HepG2 (cell line): ENCODE data around the gene GARS1. TPM values are rescaled to one million over a fixed set of nuclear protein-coding genes. Genes with fewer than 3 reads are reported as not detected.

Experiments used
- ATAD3A ChIP-seq: sonication (generic); formaldehyde crosslinking; IDR thresholded peaks from 2 replicates; pipeline ENCODE4 v1.4.0; 2020; ENCODE audit warnings: missing genetic modification reagents
- CENPX ChIP-seq: sonication (generic); formaldehyde crosslinking; IDR thresholded peaks from 2 replicates; pipeline ENCODE4 v1.9.0; 2021; ENCODE audit warnings: mild to moderate bottlenecking, missing genetic modification reagents, moderate library complexity
- CHD2 ChIP-seq: IDR thresholded peaks from 2 replicates; pipeline ENCODE4 v1.6.1; 2011; ENCODE audit warnings: low read depth, low read length, improper control_type of control experiment
- DNMT1 ChIP-seq: sonication (generic); formaldehyde crosslinking; IDR thresholded peaks from 2 replicates; pipeline ENCODE4 v1.5.1; 2020; ENCODE audit warnings: mild to moderate bottlenecking, missing genetic modification reagents
- HDAC6 ChIP-seq: fragments of 200-600 bp; sonication (generic); IDR thresholded peaks from 2 replicates; pipeline ENCODE4 v1.7.0; 2017; ENCODE audit warnings: mild to moderate bottlenecking, antibody characterized with exemption, low read length, low read depth
- KMT2A ChIP-seq: sonication (generic); formaldehyde crosslinking; IDR thresholded peaks from 2 replicates; pipeline ENCODE4 v1.4.0; 2020; ENCODE audit warnings: missing genetic modification reagents
- RXRB ChIP-seq: IDR thresholded peaks from 2 replicates; pipeline ENCODE4 v1.6.1; 2016; ENCODE audit warnings: borderline replicate concordance, missing genetic modification reagents, missing compliant biosample characterization
- SOX5 ChIP-seq: IDR thresholded peaks from 2 replicates; pipeline ENCODE4 v1.6.1; 2016; ENCODE audit warnings: borderline replicate concordance
- ZBED4 ChIP-seq: sonication (generic); formaldehyde crosslinking; IDR thresholded peaks from 2 replicates; pipeline ENCODE4 v1.4.0; 2020; ENCODE audit warnings: missing genetic modification reagents, borderline replicate concordance
- ZNF3 ChIP-seq: IDR thresholded peaks from 2 replicates; pipeline ENCODE4 v1.7.0; 2017; ENCODE audit warnings: inconsistent platforms
- ZNF326 ChIP-seq: sonication (generic); formaldehyde crosslinking; IDR thresholded peaks from 2 replicates; pipeline ENCODE4 v1.4.0; 2020; ENCODE audit warnings: missing genetic modification reagents, borderline replicate concordance
- ZNF687 ChIP-seq: sonication (generic); formaldehyde crosslinking; IDR thresholded peaks from 2 replicates; pipeline ENCODE4 v1.5.1; 2020; ENCODE audit warnings: mild to moderate bottlenecking, missing genetic modification reagents, moderate library complexity
- ZSCAN9 ChIP-seq: IDR thresholded peaks from 2 replicates; pipeline ENCODE4 v1.6.1; 2016; ENCODE audit warnings: borderline replicate concordance
- polyA plus RNA-seq, 8 experiments: library from polyadenylated mRNA; depleted of rRNA in 3 of 8; stranded (reverse) in 7 of 8; unstranded in 1 of 8; fragments of >200 nt; fragmentation: Illumina TruSeq in 4 of 8; extraction: Trizol in 4 of 8; gene quantifications; 2 replicates each; pipeline versions ENCODE4 v1.2.1 to v1.2.3, GENCODE V29; 2011 to 2016; ENCODE audit warnings: low read depth in 4 of 8, missing spikeins in 1 of 8, mixed read lengths in 1 of 8; ENCODE audit not compliant: insufficient read depth in 1 of 8
- total RNA-seq, 5 experiments: library from RNA; depleted of rRNA; stranded (reverse); fragments of >200 nt; fragmentation: Illumina TruSeq; extraction: Trizol; gene quantifications; 2 replicates each; pipeline ENCODE4 v1.2.3, GENCODE V29; 2016; ENCODE audit warnings: low read depth in 1 of 5
- TF ChIP-seq, protein P1 (sequence below), 2 experiments: sonication (generic) in 1 of 2; formaldehyde crosslinking in 1 of 2; IDR thresholded peaks; 2 replicates each; pipeline versions ENCODE4 v1.5.1 to v1.6.1; 2011 to 2020; ENCODE audit warnings: borderline replicate concordance in 1 of 2, low read depth in 1 of 2, low read length in 1 of 2, mild to moderate bottlenecking in 1 of 2, missing genetic modification reagents in 1 of 2, moderate library complexity in 1 of 2
- TF ChIP-seq, protein P2 (sequence below): sonication (generic); formaldehyde crosslinking; IDR thresholded peaks from 2 replicates; pipeline ENCODE4 v1.4.0; 2020; ENCODE audit warnings: mild to moderate bottlenecking, missing genetic modification reagents

The GARS1 gene
- total and polyA plus RNA-seq, 2 of the 13 experiments (the other 11 are each of a cell fraction or from before 2014, with no cell fraction given), result 140 to 460 TPM

DNA sequence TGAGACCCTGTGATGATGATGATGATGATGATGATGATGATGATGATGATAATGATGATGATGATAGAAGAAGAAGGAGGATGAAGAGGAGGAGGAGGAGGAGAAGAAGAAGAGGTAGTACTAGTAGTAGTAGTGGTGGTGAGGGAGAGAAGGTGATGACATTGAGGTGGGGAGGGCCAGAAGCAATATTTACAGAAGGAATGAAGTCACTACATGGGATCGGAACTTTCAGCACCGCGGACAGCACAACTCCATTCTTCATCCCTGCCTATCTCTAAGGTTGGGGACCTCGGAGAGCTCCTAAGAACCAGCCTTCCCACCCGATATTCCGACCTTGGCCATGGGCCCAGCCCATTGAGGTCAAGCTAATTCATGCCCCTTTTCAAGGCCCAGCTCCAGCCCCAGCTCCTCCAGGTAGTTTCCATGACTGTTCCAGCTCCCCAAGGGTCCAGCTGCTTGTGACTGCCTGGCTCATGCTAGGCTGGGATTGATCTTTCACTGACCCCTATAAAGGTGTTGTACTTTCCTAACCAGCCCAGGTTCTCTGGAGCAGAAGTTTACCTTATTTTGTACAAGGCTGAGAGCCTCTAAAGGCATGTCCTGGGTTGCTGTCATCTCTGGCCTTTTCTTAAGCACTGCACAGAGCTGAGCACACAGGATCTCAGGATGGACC lies 77.3 kb downstream of the GARS1 start (continued):
- TF ChIP-seq, protein P1, sequence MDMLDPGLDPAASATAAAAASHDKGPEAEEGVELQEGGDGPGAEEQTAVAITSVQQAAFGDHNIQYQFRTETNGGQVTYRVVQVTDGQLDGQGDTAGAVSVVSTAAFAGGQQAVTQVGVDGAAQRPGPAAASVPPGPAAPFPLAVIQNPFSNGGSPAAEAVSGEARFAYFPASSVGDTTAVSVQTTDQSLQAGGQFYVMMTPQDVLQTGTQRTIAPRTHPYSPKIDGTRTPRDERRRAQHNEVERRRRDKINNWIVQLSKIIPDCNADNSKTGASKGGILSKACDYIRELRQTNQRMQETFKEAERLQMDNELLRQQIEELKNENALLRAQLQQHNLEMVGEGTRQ (IDR thresholded peaks at IDR 0.05; ENCODE audit: low read depth, low read length), result no peak
- TF ChIP-seq, protein P1 (CRISPR knock-in tag; IDR thresholded peaks at IDR 0.05; ENCODE audit: borderline replicate concordance), result no peak
- TF ChIP-seq CENPX (CRISPR knock-in tag) (no peak), DNMT1 (no peak), RXRB (CRISPR knock-in tag) (peak; percentile 71; the same call in 1 of the 2 replicates), ATAD3A (CRISPR knock-in tag) (peak; percentile 76; the same call in 1 of the 2 replicates), ZNF326 (no peak), CHD2 (no peak), ZNF687 (CRISPR knock-in tag) (no peak), ZSCAN9 (CRISPR knock-in tag) (peak; percentile 99), ZBED4 (CRISPR knock-in tag) (peak; percentile 80; the same call in 1 of the 2 replicates), KMT2A (CRISPR knock-in tag) (peak; percentile 55; the same call in 1 of the 2 replicates), ZNF3 (CRISPR knock-in tag) (peak; percentile 77; the same call in 1 of the 2 replicates), HDAC6 (no peak), SOX5 (CRISPR knock-in tag) (peak; percentile 34; the same call in 1 of the 2 replicates)
- TF ChIP-seq, protein P2, sequence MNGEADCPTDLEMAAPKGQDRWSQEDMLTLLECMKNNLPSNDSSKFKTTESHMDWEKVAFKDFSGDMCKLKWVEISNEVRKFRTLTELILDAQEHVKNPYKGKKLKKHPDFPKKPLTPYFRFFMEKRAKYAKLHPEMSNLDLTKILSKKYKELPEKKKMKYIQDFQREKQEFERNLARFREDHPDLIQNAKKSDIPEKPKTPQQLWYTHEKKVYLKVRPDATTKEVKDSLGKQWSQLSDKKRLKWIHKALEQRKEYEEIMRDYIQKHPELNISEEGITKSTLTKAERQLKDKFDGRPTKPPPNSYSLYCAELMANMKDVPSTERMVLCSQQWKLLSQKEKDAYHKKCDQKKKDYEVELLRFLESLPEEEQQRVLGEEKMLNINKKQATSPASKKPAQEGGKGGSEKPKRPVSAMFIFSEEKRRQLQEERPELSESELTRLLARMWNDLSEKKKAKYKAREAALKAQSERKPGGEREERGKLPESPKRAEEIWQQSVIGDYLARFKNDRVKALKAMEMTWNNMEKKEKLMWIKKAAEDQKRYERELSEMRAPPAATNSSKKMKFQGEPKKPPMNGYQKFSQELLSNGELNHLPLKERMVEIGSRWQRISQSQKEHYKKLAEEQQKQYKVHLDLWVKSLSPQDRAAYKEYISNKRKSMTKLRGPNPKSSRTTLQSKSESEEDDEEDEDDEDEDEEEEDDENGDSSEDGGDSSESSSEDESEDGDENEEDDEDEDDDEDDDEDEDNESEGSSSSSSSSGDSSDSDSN (CRISPR knock-in tag), result no peak
